ENCODE measurements around the gene TBL1X. TPM values are rescaled to one million over a fixed set of nuclear protein-coding genes. Genes with fewer than 3 reads are reported as not detected.

TBL1X gene
- total RNA-seq, 2 donors from 2014 or later, result 12.3 to 14.0 TPM

GRCh38 chrX:9772943-9773342 is 308.1 kb downstream of the TBL1X start:
- no peaks in the 10 kb centered on the region for H3K9me3 ChIP-seq
- no peaks in the 10 kb centered on the region for H3K27me3 ChIP-seq
- H3K4me1 ChIP-seq, result no peaks in the 10 kb centered on the region
- no peak overlapping the region for H3K27ac ChIP-seq
- DNase-seq (ENCODE audit: low spot score), result no peak
- H3K36me3 ChIP-seq, result no peaks in the 10 kb centered on the region
- H3K4me3 ChIP-seq, result no peak overlapping the region
- TF ChIP-seq CTCF (IDR thresholded peaks at IDR 0.05), result no peak

GRCh38 chrX:9775930-9776329 is 311.1 kb downstream of the TBL1X start:
- Histone ChIP-seq H3K4me1 (no peaks in the 10 kb centered on the region), H3K27me3 (no peaks in the 10 kb centered on the region), H3K4me3 (no peak overlapping the region), H3K9me3 (no peaks in the 10 kb centered on the region), H3K27ac (no peak overlapping the region), H3K36me3 (no peaks in the 10 kb centered on the region)
- no peak for TF ChIP-seq CTCF (IDR thresholded peaks at IDR 0.05)
- DNase-seq (ENCODE audit: low spot score), result no peak

GRCh38 chrX:9781941-9782340 is 317.1 kb downstream of the TBL1X start:
- no peak for DNase-seq (ENCODE audit: low spot score)
- H3K27ac ChIP-seq, result no peak overlapping the region
- H3K4me1 ChIP-seq, result no peaks in the 10 kb centered on the region
- TF ChIP-seq CTCF (IDR thresholded peaks at IDR 0.05), result no peak
- peaks cover 0 to 5% of the 10 kb centered on the region in 2 donors for H3K27me3 ChIP-seq
- no peaks in the 10 kb centered on the region for H3K36me3 ChIP-seq
- no peaks in the 10 kb centered on the region for H3K9me3 ChIP-seq
- no peak overlapping the region for H3K4me3 ChIP-seq

GRCh38 chrX:9784332-9784731 is 319.5 kb downstream of the TBL1X start:
- no peak for DNase-seq (ENCODE audit: low spot score)
- no peak for TF ChIP-seq CTCF (IDR thresholded peaks at IDR 0.05)
- peaks cover 0 to 5% of the 10 kb centered on the region in 2 donors for H3K27me3 ChIP-seq

GRCh38 chrX:9785254-9785943 is 320.5 kb downstream of the TBL1X start:
- H3K4me3 ChIP-seq, result peak overlapping the region; percentile 23 to 45
- no peak overlapping the region for H3K27ac ChIP-seq
- H3K36me3 ChIP-seq, result no peaks in the 10 kb centered on the region
- H3K9me3 ChIP-seq, result no peaks in the 10 kb centered on the region
- DNase-seq (ENCODE audit: low spot score), result no peak
- peaks cover 0 to 5% of the 10 kb centered on the region in 2 donors for H3K27me3 ChIP-seq
- no peak for TF ChIP-seq CTCF (IDR thresholded peaks at IDR 0.05)
- H3K4me1 ChIP-seq, result no peaks in the 10 kb centered on the region

More at GRCh38 chrX:9784332-9784731, 319.5 kb downstream of the TBL1X start:
- Histone ChIP-seq H3K4me3 (no peak overlapping the region), H3K27ac (no peak overlapping the region), H3K9me3 (no peaks in the 10 kb centered on the region), H3K36me3 (no peaks in the 10 kb centered on the region), H3K4me1 (no peaks in the 10 kb centered on the region)

Data from right atrium auricular region (tissue), 2 donors.